ENCODE results near the gene MTFR2. TPM values are rescaled to one million over a fixed set of nuclear protein-coding genes. Genes with fewer than 3 reads are reported as not detected.

Gene MTFR2
- total RNA-seq, 2 donors from 2014 or later = 15.3 to 31.0 TPM

DNA sequence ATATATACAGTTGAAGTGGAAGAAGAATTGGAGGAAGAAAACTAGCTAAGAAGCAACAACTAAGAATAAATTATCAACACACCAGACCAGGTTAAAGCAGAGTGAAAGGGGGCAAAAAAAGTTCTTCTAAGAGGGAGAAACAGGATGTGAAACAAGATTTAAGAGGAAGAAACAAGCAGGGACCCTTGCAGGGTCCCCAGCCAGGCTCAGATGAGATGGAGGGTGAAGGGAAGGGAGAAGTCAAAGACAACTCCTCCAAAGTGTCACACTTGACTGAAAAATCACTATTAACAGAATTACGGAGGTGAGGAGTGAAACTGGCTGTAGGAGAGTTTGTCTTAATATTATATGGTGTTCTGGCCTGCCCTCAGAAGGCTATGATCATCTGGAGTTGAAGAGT is 65.4 kb downstream of the MTFR2 start:
- H3K27me3 Mint-ChIP-seq = peaks cover 5% of the 10 kb centered on the region
- ATAC-seq (replicated peaks) = no peak
- no peaks in the 10 kb centered on the region for H3K4me1 Mint-ChIP-seq
- H3K36me3 Mint-ChIP-seq (ENCODE audit: low read depth) = no peaks in the 10 kb centered on the region
- H3K4me3 Mint-ChIP-seq = no peak overlapping the region
- H3K27ac Mint-ChIP-seq = no peak overlapping the region
- no peaks in the 10 kb centered on the region for H3K9me3 Mint-ChIP-seq

GRCh38 chr6:136181861-136182260 is 68.2 kb downstream of the MTFR2 start:
- H3K36me3 Mint-ChIP-seq (ENCODE audit: low read depth) = no peaks in the 10 kb centered on the region
- H3K27ac Mint-ChIP-seq = no peak overlapping the region
- no peaks in the 10 kb centered on the region for H3K9me3 Mint-ChIP-seq
- no peak overlapping the region for H3K4me3 Mint-ChIP-seq
- H3K27me3 Mint-ChIP-seq = peaks cover 17% of the 10 kb centered on the region
- no peak for ATAC-seq (replicated peaks)
- H3K4me1 Mint-ChIP-seq = no peaks in the 10 kb centered on the region

- H3K27me3 Mint-ChIP-seq = peaks cover 17% of the 10 kb centered on the region
- H3K4me3 Mint-ChIP-seq = no peak overlapping the region
- ATAC-seq (replicated peaks) = no peak
- no peaks in the 10 kb centered on the region for H3K36me3 Mint-ChIP-seq (ENCODE audit: low read depth)
- H3K4me1 Mint-ChIP-seq = no peaks in the 10 kb centered on the region
- no peaks in the 10 kb centered on the region for H3K9me3 Mint-ChIP-seq
- no peak overlapping the region for H3K27ac Mint-ChIP-seq
Observed at GRCh38 chr6:136181512-136181833, 68.6 kb downstream of the MTFR2 start.

Other genes starting within 250 kb of the MTFR2 start
- 100 to 1,000 TPM; 138 to 191 TPM for gene BCLAF1, start 39.5 kb upstream of the MTFR2 start, total RNA-seq

Measured in activated T-helper 17 cell treated with anti-CD3 and anti-CD28 coated beads, Interleukin-2, amount 50 U/mL, for 72 hours (primary cell).